GM12872 (cell line): ENCODE measurements around the gene MTA3.

ENCODE experiments used
- TF ChIP-seq, protein P1 (sequence below): IDR thresholded peaks from 3 replicates; pipeline ENCODE4 v1.5.1; 2011; ENCODE audit warnings: low read depth, mild to moderate bottlenecking, low read length, moderate library complexity; ENCODE audit not compliant: insufficient read depth

The MTA3 gene

DNA sequence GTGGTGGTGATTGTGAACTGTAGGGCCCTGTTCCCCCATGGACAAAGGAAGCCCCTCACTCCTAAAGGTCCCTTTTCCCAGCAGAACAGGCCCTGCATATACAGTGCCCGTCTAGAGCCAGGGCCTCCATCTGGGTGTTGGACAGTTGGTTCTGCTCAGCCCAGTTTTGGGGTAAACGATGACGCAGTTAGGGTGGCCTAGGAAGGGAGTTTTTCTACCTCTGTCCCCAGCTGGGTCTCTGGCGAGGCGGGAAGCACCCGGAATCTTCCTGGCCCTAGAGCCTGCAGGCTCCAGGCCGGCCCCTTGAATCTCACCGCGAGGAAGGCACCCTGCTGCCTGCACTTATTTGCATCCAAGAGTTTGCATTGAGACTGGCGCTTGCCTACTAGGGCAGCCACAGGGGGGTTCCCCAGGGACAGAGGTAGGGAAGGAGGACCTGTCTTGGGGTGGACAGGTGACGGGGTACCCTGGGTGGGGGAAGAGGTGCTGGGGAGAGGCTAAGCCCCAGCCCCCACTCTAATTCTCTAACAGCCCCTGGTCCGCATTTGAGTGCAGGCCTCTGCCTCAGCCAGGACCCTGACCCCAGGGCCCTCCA is 529 bp upstream of the MTA3 start:
- TF ChIP-seq, protein P1, sequence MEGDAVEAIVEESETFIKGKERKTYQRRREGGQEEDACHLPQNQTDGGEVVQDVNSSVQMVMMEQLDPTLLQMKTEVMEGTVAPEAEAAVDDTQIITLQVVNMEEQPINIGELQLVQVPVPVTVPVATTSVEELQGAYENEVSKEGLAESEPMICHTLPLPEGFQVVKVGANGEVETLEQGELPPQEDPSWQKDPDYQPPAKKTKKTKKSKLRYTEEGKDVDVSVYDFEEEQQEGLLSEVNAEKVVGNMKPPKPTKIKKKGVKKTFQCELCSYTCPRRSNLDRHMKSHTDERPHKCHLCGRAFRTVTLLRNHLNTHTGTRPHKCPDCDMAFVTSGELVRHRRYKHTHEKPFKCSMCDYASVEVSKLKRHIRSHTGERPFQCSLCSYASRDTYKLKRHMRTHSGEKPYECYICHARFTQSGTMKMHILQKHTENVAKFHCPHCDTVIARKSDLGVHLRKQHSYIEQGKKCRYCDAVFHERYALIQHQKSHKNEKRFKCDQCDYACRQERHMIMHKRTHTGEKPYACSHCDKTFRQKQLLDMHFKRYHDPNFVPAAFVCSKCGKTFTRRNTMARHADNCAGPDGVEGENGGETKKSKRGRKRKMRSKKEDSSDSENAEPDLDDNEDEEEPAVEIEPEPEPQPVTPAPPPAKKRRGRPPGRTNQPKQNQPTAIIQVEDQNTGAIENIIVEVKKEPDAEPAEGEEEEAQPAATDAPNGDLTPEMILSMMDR, result no peak

DNA sequence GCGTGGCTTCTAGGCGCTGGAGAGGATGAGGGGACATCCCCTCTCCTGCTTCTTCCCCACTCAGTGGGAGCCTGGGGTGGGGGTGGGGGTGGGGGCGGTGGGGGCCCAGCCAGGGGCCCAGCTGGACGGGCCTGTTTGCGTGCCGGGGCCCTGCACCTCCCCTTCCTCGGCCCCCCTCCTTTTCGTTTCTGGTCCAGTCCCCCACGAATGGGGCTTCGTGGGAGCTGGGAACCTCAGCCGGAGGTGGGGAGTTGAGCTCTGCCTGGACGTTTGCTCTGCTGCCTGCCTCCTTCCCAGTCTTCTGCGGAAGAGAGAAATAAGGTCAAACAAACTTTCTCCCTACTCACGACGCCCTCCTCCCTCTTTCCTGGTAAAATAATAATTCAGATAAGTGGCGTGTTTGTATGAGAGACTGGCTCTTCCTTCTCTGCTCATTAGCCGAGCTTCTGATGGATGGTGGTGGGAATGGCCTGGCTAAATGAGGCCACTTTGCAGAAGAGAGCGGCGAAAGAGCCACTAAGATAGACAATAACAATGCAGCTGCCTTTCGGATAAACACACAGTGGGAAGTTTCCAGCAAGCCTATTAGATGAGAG is 782 bp downstream of the MTA3 start:
- TF ChIP-seq, protein P1, result no peak

DNA sequence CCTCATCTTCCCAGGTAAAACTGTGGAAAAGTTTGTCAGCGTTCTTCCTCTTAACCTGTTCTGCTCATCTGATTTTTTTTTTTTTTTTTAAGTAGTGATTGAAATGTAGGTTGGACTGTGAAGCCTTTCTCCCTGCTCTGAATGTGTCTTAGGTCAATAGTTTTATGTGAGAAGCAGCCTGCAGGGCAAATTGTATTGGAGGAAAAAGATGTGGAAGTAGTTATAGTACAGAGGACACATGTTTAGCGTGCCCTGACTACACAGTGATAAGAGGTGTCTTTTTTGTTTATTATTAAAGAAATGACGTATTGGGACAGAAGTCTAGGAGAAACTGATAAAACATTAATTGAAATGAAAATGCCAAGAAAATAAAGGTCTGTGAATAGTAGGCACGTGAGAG is 1.5 kb downstream of the MTA3 start:
- TF ChIP-seq, protein P1, result no peak

DNA sequence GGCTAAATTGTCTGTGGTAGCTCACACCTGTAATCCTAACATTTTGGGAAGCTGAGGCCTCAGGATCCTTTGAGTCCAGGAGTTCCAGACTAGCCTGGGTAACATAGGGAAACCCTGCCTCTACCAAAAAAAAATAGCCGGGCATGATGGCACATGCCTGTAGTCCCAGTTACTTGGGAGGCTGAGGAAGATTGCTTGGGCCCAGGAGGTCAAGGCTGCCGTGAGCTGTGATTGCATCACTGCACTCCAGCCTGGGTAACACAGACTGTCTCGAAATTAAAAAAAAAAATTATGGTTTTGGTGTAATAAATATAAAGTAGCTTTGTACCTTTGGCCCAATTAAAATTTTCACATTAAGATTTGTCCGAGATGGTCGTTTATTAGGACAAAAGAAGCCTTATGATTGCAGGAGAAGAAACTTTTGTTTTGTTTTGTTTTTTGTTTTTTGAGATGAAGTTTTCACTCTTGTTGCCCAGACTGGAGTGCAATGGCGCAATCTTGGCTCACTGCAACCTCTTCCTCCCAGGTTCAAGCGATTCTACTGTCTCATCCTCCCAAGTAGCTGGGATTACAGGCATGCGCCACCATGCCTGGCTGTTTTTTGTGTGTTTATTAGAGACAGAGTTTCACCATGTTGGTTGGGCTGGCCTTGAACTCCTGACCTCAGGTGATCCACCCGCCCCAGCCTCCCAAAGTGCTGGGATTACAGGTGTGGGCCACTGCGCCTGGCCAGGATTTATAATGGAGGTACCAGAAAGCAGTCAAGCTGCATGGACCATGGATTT is 4.1 kb downstream of the MTA3 start:
- TF ChIP-seq, protein P1, result no peak

DNA sequence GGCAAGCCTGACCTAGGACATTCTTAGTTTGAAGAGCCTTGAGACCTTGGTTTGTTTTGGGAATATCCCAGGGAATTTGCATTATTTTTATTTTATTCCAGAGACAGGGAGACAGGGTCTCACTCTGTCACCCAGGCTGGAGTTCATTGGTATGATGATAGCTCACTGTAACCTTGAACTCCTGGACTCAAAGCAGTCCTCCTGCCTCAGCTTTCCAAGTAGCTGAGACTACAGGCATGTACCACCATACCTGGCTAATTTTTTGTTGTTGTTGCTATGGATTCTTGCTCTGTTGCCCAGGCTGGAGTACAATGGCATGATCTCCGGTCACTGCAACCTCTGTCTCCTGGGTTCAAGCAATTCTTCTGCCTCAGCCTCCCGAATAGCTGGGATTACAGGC is 4.8 kb downstream of the MTA3 start:
- TF ChIP-seq, protein P1, result no peak

DNA sequence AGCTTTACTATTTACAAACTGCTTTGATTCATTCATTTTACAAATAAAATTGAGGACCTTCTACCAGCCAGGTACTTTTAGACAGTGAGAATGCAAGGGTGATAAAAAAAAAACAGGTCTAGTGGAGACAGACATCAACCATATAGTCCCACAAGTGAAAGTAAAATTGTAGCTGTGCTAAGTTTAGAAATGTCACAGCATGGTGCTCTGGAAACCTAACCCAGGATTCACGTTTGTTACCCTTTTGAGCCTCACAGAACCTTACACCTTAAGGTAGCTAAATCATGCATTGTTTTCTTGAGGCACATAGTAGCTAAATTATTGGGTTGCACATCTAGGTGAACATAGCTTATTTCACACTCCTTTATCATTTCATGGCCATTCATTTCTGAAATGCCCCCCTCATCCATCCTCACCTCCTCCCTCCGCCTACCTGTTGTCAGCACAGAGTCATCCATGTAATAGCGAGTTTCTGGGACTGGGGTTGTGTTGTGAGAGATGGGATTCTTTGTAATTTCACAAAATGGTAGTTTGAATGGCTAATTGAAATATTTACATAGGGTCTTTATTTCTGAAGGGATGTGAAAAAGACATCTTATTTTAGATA is 7.1 kb downstream of the MTA3 start:
- TF ChIP-seq, protein P1, result no peak

DNA sequence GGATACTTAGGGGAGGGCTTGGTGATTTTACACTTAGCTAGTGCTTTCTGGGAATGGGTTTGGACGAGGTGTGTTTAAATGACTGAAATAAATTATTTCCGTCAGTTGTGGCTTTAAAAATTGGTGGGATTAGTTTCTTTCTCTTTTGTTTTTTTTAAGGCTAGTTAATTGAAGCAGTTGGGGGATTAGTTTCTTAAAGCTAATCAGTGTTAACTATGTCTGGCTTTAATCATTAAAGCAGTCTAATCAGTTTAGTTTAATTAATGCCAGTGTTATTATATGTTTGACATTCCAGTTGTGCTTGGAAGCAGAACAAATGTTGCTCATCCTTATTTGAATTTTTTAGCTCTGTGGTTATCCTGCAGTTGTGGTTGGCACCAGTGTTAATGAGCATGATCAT is 10.2 kb downstream of the MTA3 start:
- TF ChIP-seq, protein P1, result no peak
